Lung (tissue), 16 donors: Measurements from ENCODE around the gene ABHD17C. TPM values are rescaled to one million over a fixed set of nuclear protein-coding genes. Genes with fewer than 3 reads are reported as not detected.
"Not testable (repeated sequence)": the region's sequence is repeated elsewhere in the genome, so short reads cannot be mapped to it uniquely, and the experiment has no call there.

ENCODE experiments used
- ATAC-seq: fragments of 200-7000 bp; cut with Tn5 transposase; one replicate; pipeline ENCODE4 v1.9.1; 2020; ENCODE audit warnings: moderate number of reproducible peaks; ENCODE audit not compliant: insufficient read depth, low FRiP score
- DNase-seq, 3 donors: peaks; one replicate each; pipeline ENCODE4 v3.0.0-alpha.2; 2013 to 2017
- H3K27ac ChIP-seq, 2 donors: one replicate each; pipeline ENCODE4 v1.5.1; 2013; ENCODE audit warnings: mild to moderate bottlenecking in 2 of 2, moderate library complexity in 2 of 2, control low read depth in 1 of 2, inconsistent platforms in 1 of 2, low read depth in 1 of 2, low read length in 1 of 2
- H3K27me3 ChIP-seq, 3 donors: one replicate each; pipeline ENCODE4 v1.5.1; 2013; ENCODE audit warnings: low read length in 2 of 3; ENCODE audit not compliant: control insufficient read depth in 3 of 3, insufficient read depth in 3 of 3
- H3K36me3 ChIP-seq, 4 donors: one replicate each; pipeline ENCODE4 v1.5.1; 2013; ENCODE audit warnings: low read length in 4 of 4, mild to moderate bottlenecking in 1 of 4, moderate library complexity in 1 of 4; ENCODE audit not compliant: control insufficient read depth in 4 of 4, insufficient read depth in 4 of 4
- H3K4me1 ChIP-seq, 5 donors: one replicate each; pipeline ENCODE4 v1.5.1; 2013; ENCODE audit warnings: low read length in 5 of 5, mild to moderate bottlenecking in 2 of 5, moderate library complexity in 1 of 5; ENCODE audit not compliant: control insufficient read depth in 5 of 5, insufficient read depth in 5 of 5
- H3K4me3 ChIP-seq: one replicate; pipeline ENCODE4 v1.5.1; 2013; ENCODE audit warnings: mild to moderate bottlenecking, control low read depth, moderate library complexity
- H3K9ac ChIP-seq, 2 donors: one replicate each; pipeline ENCODE4 v1.5.1; 2013; ENCODE audit warnings: low read length in 2 of 2, control low read depth in 1 of 2; ENCODE audit not compliant: insufficient read depth in 1 of 2
- H3K9me3 ChIP-seq, 4 donors: one replicate each; pipeline ENCODE4 v1.5.1; 2013; ENCODE audit warnings: low read length in 3 of 4, mild to moderate bottlenecking in 1 of 4, moderate library complexity in 1 of 4; ENCODE audit not compliant: control insufficient read depth in 4 of 4, insufficient read depth in 3 of 4
- CTCF ChIP-seq: IDR thresholded peaks from 2 replicates; pipeline ENCODE4 v1.5.1; 2012; ENCODE audit warnings: mild to moderate bottlenecking; ENCODE audit errors: control extremely low read depth, extremely low read depth
- WGBS, 2 donors: extraction: QIAGEN DNeasy Blood & Tissue Kit; methylation state at CpG; one replicate each; pipeline ENCODE4 v1.1.7; 2013; 5-methylcytosine and 5-hydroxymethylcytosine counted together
- long read RNA-seq, 5 donors: transcript quantifications; one replicate each; lab custom pipeline, GENCODE V29; 2026
- polyA plus RNA-seq, 2 donors: library from polyadenylated mRNA; stranded (reverse); fragments of 200-250 nt; gene quantifications; one replicate each; pipeline ENCODE4 v1.2.1, GENCODE V29; 2013
- total RNA-seq, 2 donors: library from RNA; depleted of rRNA in 1 of 2; stranded (reverse); fragments of >200 nt in 1 of 2; gene quantifications; one replicate each; pipeline ENCODE4 v1.2.1, GENCODE V29; 2014 to 2021
- donor health status: control.
- donor health status: control.
- donor health status: Bipolar disorder and iron deficiency.
- donor health status: healthy.
- donor health status: DM: yes; HTN: yes; CAD: no.

The ABHD17C gene
- total RNA-seq (10 to 100 TPM; 20.4 to 23.7 TPM), polyA plus RNA-seq (10 to 100 TPM; 15.2 to 23.6 TPM)
- long read RNA-seq, donor 1, transcript ABHD17C-201 (3 exons, 2,368 nt): major isoform, 14 of 14 reads
- long read RNA-seq, donor 1, partial matches to known transcripts: 0 of 14 reads
- long read RNA-seq, donor 1, other reads (novel, unspliced or antisense): 0 of 14 reads
- long read RNA-seq, donor 2, transcript ABHD17C-201 (3 exons, 2,368 nt): major isoform, 6 of 6 reads
- long read RNA-seq, donor 2, partial matches to known transcripts: 0 of 6 reads
- long read RNA-seq, donor 2, other reads (novel, unspliced or antisense): 0 of 6 reads
- long read RNA-seq, donor 3, transcript ABHD17C-201 (3 exons, 2,368 nt): major isoform, 5 of 5 reads
- long read RNA-seq, donor 3, partial matches to known transcripts: 0 of 5 reads
- long read RNA-seq, donor 3, other reads (novel, unspliced or antisense): 0 of 5 reads
- long read RNA-seq, donor 4, partial matches to known transcripts: 0 of 2 reads
- long read RNA-seq, donor 4, other reads (novel, unspliced or antisense): 0 of 2 reads
- long read RNA-seq, donor 5, transcript ABHD17C-201 (3 exons, 2,368 nt): major isoform, 17 of 26 reads
- long read RNA-seq, donor 5, partial matches to known transcripts: 8 of 26 reads
- long read RNA-seq, donor 5, other reads (novel, unspliced or antisense): 0 of 26 reads

- peaks cover 0 to 22% (median 7%) of the 10 kb centered on the region in 5 donors for H3K4me1 ChIP-seq
- H3K36me3 ChIP-seq: no peaks in the 10 kb centered on the region
- no peaks in the 10 kb centered on the region for H3K27me3 ChIP-seq
- no peak for TF ChIP-seq CTCF
- peak within 1 kb of the TSS; percentile 98 for H3K4me3 ChIP-seq
- H3K27ac ChIP-seq: peak within 1 kb of the TSS; percentile 78 to 96
- DNase-seq (peak; percentile 62 to 79 (median 76)), ATAC-seq (peak; percentile 64)
- H3K9ac ChIP-seq: peak within 1 kb of the TSS; percentile 49 to 75
- H3K9me3 ChIP-seq: no peaks in the 10 kb centered on the region
- 0% methylated on average over 66 to 122 of the region's 122 CpGs for WGBS, 2 donors
Observed at GRCh38 chr15:80695099-80695910, at the start of gene ABHD17C. Gene ABHD17C (plus strand): TSS chr15:80695310. CDS start chr15:80695430, 120 bp downstream.

GRCh38 chr15:80645494-80646065, 49.5 kb upstream of the ABHD17C start:
- TF ChIP-seq CTCF: no peak
- DNase-seq (no peak), ATAC-seq (no peak)
- no peaks in the 10 kb centered on the region for H3K36me3 ChIP-seq
- H3K4me1 ChIP-seq: peaks cover 0 to 5% (median 0%) of the 10 kb centered on the region in 5 donors
- H3K4me3 ChIP-seq: no peak overlapping the region
- no peaks in the 10 kb centered on the region for H3K27me3 ChIP-seq
- no peak overlapping the region for H3K9ac ChIP-seq
- H3K9me3 ChIP-seq: peaks cover 0 to 7% (median under 1%) of the 10 kb centered on the region in 4 donors
- WGBS, 2 donors: 37 to 47% methylated on average over 4 of the region's 4 CpGs
- no peak overlapping the region for H3K27ac ChIP-seq

GRCh38 chr15:80647424-80647823, 47.7 kb upstream of the ABHD17C start:
- ATAC-seq, DNase-seq, H3K4me1 ChIP-seq: not testable (repeated sequence)

More at GRCh38 chr15:80647424-80647823, 47.7 kb upstream of the ABHD17C start:
- H3K9me3 ChIP-seq, H3K27me3 ChIP-seq, H3K27ac ChIP-seq, H3K36me3 ChIP-seq, H3K4me3 ChIP-seq, H3K9ac ChIP-seq: not testable (repeated sequence)
- WGBS, 2 donors: 97 to 99% methylated on average over 29 to 30 of the region's 30 CpGs
